ENCODE measurements around the gene GRIK5. TPM values are rescaled to one million over a fixed set of nuclear protein-coding genes. Genes with fewer than 3 reads are reported as not detected.

GRIK5 gene
- total RNA-seq, 1 experiment from 2014 or later, result 0.48 TPM

GRCh38 chr19:42040031-42040430 is 30.0 kb downstream of the GRIK5 start:
- TF ChIP-seq, protein P1, sequence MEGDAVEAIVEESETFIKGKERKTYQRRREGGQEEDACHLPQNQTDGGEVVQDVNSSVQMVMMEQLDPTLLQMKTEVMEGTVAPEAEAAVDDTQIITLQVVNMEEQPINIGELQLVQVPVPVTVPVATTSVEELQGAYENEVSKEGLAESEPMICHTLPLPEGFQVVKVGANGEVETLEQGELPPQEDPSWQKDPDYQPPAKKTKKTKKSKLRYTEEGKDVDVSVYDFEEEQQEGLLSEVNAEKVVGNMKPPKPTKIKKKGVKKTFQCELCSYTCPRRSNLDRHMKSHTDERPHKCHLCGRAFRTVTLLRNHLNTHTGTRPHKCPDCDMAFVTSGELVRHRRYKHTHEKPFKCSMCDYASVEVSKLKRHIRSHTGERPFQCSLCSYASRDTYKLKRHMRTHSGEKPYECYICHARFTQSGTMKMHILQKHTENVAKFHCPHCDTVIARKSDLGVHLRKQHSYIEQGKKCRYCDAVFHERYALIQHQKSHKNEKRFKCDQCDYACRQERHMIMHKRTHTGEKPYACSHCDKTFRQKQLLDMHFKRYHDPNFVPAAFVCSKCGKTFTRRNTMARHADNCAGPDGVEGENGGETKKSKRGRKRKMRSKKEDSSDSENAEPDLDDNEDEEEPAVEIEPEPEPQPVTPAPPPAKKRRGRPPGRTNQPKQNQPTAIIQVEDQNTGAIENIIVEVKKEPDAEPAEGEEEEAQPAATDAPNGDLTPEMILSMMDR (IDR thresholded peaks at IDR 0.05; ENCODE audit: insufficient read depth in 1 of 2, low read depth in 1 of 2, low read length in 1 of 2, severe bottlenecking in 1 of 2, unreplicated experiment in 1 of 2), result no peak
- CTCF ChIA-PET, result no interaction called here
- H3K27me3 Mint-ChIP-seq (ENCODE audit: insufficient read depth, unreplicated experiment), result peaks cover 12% of the 10 kb centered on the region
- no peak for DNase-seq
- POLR2A ChIA-PET, result no interaction called here
- H3K27me3 ChIP-seq (replicated peaks; ENCODE audit: control insufficient read depth, insufficient read depth, low read length), result no peaks in the 10 kb centered on the region
- intact Hi-C loops (cut with micrococcal nuclease; ENCODE audit: unreplicated experiment), result no loop called here
- no peaks in the 10 kb centered on the region for H3K36me3 Mint-ChIP-seq (ENCODE audit: insufficient read depth, unreplicated experiment)
- H3K4me1 Mint-ChIP-seq (ENCODE audit: low read depth, unreplicated experiment), result no peaks in the 10 kb centered on the region
- H3K4me3 ChIP-seq (ENCODE audit: low read depth, low read length), result no peak overlapping the region
- no peak overlapping the region for H3K27ac Mint-ChIP-seq (ENCODE audit: unreplicated experiment)
- H3K4me3 Mint-ChIP-seq (ENCODE audit: unreplicated experiment), result no peak overlapping the region
- H3K36me3 ChIP-seq (ENCODE audit: control insufficient read depth, insufficient read depth, low read length), result no peaks in the 10 kb centered on the region
- H3K4me1 ChIP-seq, result no peaks in the 10 kb centered on the region
- no peaks in the 10 kb centered on the region for H3K9me3 Mint-ChIP-seq (ENCODE audit: unreplicated experiment)
- BruUV-seq (replicated peaks), result no TSS peak
- H3K9me3 ChIP-seq, result no peaks in the 10 kb centered on the region

GRCh38 chr19:42038666-42039065 is 31.3 kb downstream of the GRIK5 start:
- H3K4me1 Mint-ChIP-seq (ENCODE audit: low read depth, unreplicated experiment), result no peaks in the 10 kb centered on the region
- no peak overlapping the region for H3K4me3 ChIP-seq (ENCODE audit: low read depth, low read length)
- peaks cover 7% of the 10 kb centered on the region for H3K27me3 Mint-ChIP-seq (ENCODE audit: insufficient read depth, unreplicated experiment)
- H3K4me3 Mint-ChIP-seq (ENCODE audit: unreplicated experiment), result no peak overlapping the region
- ChIA-PET CTCF (interaction anchor here (0.7 to 1.0 kb wide), 2 partner anchors 10 to 38 kb away, joined by 3 to 4 read pairs; no protein-coding TSS in a partner anchor), POLR2A (no interaction called here)
- no peaks in the 10 kb centered on the region for H3K4me1 ChIP-seq
- no peak overlapping the region for H3K27ac Mint-ChIP-seq (ENCODE audit: unreplicated experiment)
- no peaks in the 10 kb centered on the region for H3K9me3 Mint-ChIP-seq (ENCODE audit: unreplicated experiment)
- no peaks in the 10 kb centered on the region for H3K36me3 ChIP-seq (ENCODE audit: control insufficient read depth, insufficient read depth, low read length)
- BruUV-seq (replicated peaks), result no TSS peak
- TF ChIP-seq, protein P1 (IDR thresholded peaks at IDR 0.05; ENCODE audit: insufficient read depth in 1 of 2, low read depth in 1 of 2, low read length in 1 of 2, severe bottlenecking in 1 of 2, unreplicated experiment in 1 of 2), result no peak
- no peaks in the 10 kb centered on the region for H3K9me3 ChIP-seq
- H3K36me3 Mint-ChIP-seq (ENCODE audit: insufficient read depth, unreplicated experiment), result no peaks in the 10 kb centered on the region
- H3K27me3 ChIP-seq (replicated peaks; ENCODE audit: control insufficient read depth, insufficient read depth, low read length), result no peaks in the 10 kb centered on the region
- intact Hi-C loops (cut with micrococcal nuclease; ENCODE audit: unreplicated experiment), result no loop called here
- no peak for DNase-seq

- Mint-ChIP-seq H3K27ac (ENCODE audit: unreplicated experiment) (no peak overlapping the region), H3K9me3 (ENCODE audit: unreplicated experiment) (no peaks in the 10 kb centered on the region), H3K27me3 (ENCODE audit: insufficient read depth, unreplicated experiment) (peaks cover 8% of the 10 kb centered on the region), H3K4me3 (ENCODE audit: unreplicated experiment) (no peak overlapping the region), H3K36me3 (ENCODE audit: insufficient read depth, unreplicated experiment) (no peaks in the 10 kb centered on the region), H3K4me1 (ENCODE audit: low read depth, unreplicated experiment) (no peaks in the 10 kb centered on the region)
- BruUV-seq (replicated peaks), result no TSS peak
- Histone ChIP-seq H3K27me3 (replicated peaks; ENCODE audit: control insufficient read depth, insufficient read depth, low read length) (no peaks in the 10 kb centered on the region), H3K9me3 (no peaks in the 10 kb centered on the region), H3K4me1 (no peaks in the 10 kb centered on the region), H3K4me3 (ENCODE audit: low read depth, low read length) (no peak overlapping the region), H3K36me3 (ENCODE audit: control insufficient read depth, insufficient read depth, low read length) (no peaks in the 10 kb centered on the region)
- ChIA-PET POLR2A (no interaction called here), CTCF (no interaction called here)
- TF ChIP-seq, protein P1 (IDR thresholded peaks at IDR 0.05; ENCODE audit: insufficient read depth in 1 of 2, low read depth in 1 of 2, low read length in 1 of 2, severe bottlenecking in 1 of 2, unreplicated experiment in 1 of 2), result no peak
- intact Hi-C loops (cut with micrococcal nuclease; ENCODE audit: unreplicated experiment), result no loop called here
- DNase-seq, result no peak
Measured at GRCh38 chr19:42037649-42038048, 32.4 kb downstream of the GRIK5 start.
